GM13977 (cell line): ENCODE measurements around the gene LRMDA.

Experiments used
- DNase-seq: peaks from one replicate; pipeline ENCODE4 v3.0.0; 2012; ENCODE audit warnings: low spot score
- in situ Hi-C: fragments of 300-500 bp; cut with MboI; formaldehyde crosslinking; loops from one replicate; pipeline ENCODE4 v1.12.0; 2022; ENCODE audit warnings: low sequenced_read_pairs, low pct_unique_long_range_greater_than_20kb, mixed read lengths, inconsistent platforms; ENCODE audit not compliant: unreplicated experiment
- TF ChIP-seq, protein P1 (sequence below): IDR thresholded peaks from 2 replicates; pipeline ENCODE4 v1.5.1; 2012; ENCODE audit warnings: mild to moderate bottlenecking, control low read depth; ENCODE audit not compliant: insufficient read depth; ENCODE audit errors: extremely low read depth, missing control alignments

LRMDA gene

DNA sequence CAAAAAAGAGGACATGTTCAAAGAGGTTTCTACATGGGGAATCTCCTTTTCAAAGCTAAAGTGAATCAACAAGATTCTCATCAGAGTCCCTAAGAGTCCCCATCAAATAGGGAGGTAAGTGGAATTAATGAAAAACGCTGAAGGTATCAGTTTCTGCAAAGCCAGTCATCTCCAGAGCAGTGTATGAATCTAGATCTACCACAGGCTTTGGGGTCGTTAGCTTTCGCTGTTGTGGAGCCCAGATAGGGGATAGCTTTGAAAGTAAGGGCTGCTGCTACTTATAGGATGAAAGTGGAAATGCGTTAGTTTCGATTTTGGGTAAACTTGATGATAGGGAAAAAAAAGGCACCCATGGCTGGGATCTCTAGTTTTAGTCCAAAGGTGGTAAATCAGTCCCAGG, 748.4 kb downstream of the LRMDA start:
- in situ Hi-C loops: no loop called here
- no peak for DNase-seq
- TF ChIP-seq, protein P1, sequence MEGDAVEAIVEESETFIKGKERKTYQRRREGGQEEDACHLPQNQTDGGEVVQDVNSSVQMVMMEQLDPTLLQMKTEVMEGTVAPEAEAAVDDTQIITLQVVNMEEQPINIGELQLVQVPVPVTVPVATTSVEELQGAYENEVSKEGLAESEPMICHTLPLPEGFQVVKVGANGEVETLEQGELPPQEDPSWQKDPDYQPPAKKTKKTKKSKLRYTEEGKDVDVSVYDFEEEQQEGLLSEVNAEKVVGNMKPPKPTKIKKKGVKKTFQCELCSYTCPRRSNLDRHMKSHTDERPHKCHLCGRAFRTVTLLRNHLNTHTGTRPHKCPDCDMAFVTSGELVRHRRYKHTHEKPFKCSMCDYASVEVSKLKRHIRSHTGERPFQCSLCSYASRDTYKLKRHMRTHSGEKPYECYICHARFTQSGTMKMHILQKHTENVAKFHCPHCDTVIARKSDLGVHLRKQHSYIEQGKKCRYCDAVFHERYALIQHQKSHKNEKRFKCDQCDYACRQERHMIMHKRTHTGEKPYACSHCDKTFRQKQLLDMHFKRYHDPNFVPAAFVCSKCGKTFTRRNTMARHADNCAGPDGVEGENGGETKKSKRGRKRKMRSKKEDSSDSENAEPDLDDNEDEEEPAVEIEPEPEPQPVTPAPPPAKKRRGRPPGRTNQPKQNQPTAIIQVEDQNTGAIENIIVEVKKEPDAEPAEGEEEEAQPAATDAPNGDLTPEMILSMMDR: no peak

DNA sequence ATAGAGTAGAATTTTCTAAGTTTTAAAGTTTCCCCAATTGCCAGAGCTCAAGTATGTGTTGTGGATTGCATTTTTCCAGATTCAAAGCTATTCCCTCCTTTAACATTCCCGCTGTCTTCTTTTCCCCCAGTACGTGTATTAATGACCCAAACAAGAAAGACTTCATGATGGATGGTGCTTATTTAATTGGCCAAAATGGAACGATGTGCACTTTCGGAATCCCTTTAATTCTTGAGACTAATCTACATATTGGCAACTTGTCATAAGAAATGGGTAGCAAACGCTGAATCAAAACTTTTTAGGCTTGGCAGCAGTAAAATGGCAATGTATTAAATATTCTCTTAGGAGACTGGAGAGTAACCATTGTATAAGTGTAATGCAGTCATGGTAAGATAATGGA, 753.2 kb downstream of the LRMDA start:
- DNase-seq: no peak
- in situ Hi-C loops: no loop called here
- TF ChIP-seq, protein P1: no peak

DNA sequence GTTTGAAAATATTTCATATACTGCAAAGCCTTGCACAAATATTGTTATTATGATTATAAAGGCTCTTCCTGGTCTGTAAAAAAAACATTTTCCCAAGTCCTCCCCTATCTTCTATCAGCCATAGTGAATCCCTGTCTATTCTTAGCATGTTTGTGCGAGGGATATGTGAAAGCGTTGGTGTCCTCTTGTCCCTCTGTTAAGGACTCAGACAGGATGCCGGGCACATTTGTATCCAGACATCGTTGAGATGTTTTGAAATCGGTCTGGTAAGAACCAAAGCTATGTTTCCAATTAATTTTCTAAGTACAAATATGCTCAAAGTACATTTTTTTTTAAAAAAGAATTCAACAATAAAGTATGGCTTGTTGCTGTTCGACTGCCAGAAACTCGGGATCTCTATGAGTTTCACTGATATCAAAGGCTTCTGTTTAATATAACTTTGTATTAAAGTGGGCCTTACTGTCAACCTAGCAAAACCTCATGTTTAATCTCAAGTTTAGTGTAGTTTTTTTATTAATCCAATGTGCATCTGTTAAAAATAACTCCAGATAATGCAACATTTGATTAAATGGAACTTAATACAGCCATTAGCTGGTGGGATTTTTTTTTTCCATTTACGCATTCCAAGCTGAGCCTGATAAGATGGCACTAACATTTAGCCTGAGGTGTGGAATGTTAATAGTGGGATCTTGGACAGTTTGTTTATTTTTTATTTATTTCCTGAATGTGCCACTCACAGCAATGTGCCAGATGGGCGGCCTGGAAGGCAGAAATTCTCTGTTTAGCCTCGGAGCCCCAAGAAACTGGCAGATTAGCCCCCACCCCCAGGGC, 754.3 kb downstream of the LRMDA start:
- no peak for DNase-seq
- TF ChIP-seq, protein P1: no peak
- in situ Hi-C loops: no loop called here

DNA sequence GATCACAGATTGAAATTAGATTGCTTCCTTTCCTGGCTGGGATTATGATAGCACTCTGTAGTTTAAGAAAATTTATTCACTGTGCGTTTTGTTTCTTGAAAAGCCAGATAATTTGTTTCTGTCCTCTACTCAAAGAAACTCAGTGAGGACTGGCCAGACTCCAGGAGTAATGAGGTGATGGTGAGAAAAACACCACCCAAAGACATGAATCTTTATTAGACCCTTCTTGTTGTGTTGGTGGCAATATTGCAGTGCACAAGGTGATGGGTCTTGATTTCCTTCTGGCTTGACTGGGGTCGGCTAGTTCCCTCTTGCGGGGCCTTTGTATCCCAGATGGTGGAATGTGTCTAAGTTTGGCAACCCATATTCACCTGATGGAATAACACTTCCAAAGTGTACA, 756.8 kb downstream of the LRMDA start:
- in situ Hi-C loops: no loop called here
- DNase-seq: no peak
- TF ChIP-seq, protein P1: no peak

DNA sequence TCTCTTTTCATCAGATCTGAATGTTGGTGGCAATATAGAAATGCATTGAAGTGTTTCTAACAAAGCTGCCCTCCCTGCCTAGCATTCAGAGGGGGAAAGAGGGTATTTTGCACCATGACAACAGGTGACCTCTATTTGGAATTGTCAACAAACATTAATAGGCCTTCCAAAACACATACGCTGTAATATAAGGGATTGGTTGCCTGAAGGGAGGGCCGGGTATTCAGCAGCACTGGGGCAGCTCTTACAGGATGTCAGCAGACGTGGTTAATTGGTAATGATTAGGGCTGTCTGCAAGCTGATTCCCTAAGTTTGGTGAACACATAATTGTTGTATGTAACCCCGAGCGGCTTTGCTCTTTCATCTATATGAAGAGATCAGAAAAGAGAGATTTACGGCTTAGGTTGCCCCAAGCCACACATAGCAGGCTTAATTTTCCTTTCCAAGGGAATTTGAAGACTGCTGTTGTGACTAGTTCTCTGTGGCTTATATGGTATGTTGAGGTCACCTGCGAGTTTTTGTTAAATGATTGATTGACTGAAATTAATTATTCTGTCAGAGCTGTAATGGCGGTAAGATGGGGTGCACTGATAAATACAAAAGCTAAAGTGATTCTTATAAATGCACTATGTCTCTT, 759.3 kb downstream of the LRMDA start:
- TF ChIP-seq, protein P1: no peak
- in situ Hi-C loops: no loop called here
- DNase-seq: no peak

DNA sequence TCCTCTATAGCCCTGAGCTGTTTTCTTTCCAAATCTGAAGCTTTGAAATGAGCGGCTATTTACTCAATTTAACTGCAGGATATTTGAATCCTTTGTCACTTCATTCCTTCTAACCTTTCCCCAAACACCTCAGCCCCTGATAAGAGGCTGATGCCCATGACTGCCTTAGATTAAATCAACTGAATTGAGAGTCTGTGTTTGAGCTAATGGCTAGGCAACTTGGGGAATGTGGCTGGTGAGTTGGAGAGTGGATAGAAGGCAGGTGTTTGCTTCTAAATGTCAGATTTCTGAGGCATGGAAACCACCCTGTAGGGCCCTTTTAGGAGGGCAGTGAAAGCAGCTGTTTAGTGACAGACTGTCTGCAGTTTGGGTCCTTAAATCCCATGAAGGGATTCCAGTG, 759.9 kb downstream of the LRMDA start:
- in situ Hi-C loops: no loop called here

More for the DNA sequence above, 759.9 kb downstream of the LRMDA start:
- no peak for DNase-seq
- TF ChIP-seq, protein P1: no peak
